HG02981 (cell line): ENCODE results near the gene RETREG1.

Experiments used
- ATAC-seq: cut with Tn5 transposase; IDR thresholded peaks from one replicate; pipeline ENCODE4 v1.9.1; 2021; ENCODE audit warnings: mild to moderate bottlenecking, moderate library complexity; ENCODE audit not compliant: unreplicated experiment

RETREG1 gene

DNA sequence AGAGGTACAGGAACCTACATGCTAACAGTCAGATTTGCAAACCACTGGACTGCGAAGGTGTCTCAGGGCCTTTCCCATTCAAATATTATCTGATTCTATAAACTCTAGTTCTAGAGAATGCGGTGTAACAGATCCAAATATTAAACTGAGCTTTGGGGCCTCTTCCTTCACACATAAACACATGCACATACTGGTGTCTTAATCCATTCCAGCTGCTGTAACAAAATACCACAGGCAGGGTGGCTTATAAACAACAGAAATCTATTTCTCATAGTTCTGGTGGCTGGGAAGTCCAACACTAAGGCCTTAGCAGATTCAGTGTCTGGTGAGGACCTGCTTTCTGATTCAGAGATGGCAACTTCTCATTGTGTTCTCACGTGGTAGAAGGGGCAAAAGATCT is 30.2 kb downstream of the RETREG1 start:
- ATAC-seq: no peak

- no peak for ATAC-seq
Measured at GRCh38 chr5:16585041-16585667, 31.6 kb downstream of the RETREG1 start.

DNA sequence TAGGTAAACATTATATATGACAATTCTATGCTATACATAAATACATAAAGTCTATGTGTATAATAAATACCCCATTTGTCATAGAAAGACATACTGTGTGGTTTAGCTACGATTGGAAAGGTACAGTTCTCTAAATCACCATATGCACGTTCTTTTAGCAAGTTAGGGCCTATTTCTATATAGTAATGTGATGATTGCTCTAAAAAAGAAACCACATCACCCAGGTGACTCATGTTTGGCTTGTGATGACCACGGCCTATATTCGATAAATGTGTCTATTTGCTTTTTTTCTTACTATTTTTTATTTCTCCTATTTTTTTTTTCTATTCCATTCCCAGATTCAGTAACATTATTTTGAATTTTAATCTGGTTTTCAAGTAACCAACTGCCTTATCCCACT is 34.7 kb downstream of the RETREG1 start:
- no peak for ATAC-seq

- ATAC-seq: no peak
Measured at GRCh38 chr5:16580382-16580781, 36.4 kb downstream of the RETREG1 start.

DNA sequence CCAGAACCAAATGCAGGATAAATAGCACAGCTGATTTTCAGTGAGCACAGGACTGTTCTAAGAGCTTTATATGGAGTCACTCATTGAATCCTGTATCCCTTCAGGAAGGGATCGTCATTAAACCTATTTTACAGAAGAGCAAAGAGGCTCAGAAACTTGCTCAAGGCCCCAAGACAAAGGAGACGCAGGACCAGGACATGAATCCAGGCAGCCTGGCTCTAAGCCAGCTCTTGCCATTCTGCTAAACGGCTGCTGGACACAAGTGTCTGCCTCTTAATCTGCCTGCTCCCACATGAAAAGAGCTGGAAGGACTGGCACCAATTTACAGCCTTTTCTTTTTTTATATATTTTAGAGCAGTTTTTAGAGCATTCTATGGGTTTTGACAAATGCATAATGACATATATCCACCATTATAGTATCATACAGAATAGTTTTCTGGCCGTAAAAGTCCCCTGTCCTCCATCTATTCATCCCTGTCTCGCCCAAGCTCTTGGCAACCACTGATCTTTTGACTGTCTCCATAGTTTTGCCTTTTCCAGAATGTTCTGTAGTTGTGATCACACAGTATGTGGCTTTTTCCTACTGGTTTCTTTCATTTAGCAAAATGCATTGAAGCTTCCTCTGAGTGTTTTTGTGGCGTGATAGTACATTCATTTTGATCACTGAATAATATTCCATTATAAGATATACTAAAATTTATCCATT is 37.5 kb downstream of the RETREG1 start:
- no peak for ATAC-seq

DNA sequence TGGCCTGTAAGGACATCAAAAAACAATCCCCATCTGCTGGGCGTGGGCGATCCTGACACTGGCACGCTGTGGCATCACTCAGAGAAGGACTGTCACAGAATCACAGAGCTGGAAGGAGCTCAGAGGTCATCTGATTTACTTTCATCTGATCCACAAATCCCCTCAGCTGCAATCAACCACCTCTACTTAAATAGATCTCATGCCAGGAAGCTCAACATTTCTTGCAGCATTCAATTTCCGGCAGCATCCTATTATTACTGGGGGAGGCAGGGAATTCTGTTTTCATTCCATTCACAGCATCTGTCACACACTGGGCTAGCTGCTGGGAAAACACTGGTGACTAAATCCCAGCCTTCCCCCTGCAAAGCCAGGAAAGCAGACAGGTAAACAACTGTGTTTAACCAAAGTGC is 38.3 kb downstream of the RETREG1 start:
- ATAC-seq: no peak

- ATAC-seq: no peak
Measured at GRCh38 chr5:16577677-16578076, 39.1 kb downstream of the RETREG1 start.

GRCh38 chr5:16574789-16575721 is 41.7 kb downstream of the RETREG1 start:
- no peak for ATAC-seq

- no peak for ATAC-seq
Measured at GRCh38 chr5:16573401-16573800, 43.4 kb downstream of the RETREG1 start.

- ATAC-seq: no peak
Measured at GRCh38 chr5:16572289-16573015, 44.3 kb downstream of the RETREG1 start.

GRCh38 chr5:16571016-16571415 is 45.8 kb downstream of the RETREG1 start:
- no peak for ATAC-seq

DNA sequence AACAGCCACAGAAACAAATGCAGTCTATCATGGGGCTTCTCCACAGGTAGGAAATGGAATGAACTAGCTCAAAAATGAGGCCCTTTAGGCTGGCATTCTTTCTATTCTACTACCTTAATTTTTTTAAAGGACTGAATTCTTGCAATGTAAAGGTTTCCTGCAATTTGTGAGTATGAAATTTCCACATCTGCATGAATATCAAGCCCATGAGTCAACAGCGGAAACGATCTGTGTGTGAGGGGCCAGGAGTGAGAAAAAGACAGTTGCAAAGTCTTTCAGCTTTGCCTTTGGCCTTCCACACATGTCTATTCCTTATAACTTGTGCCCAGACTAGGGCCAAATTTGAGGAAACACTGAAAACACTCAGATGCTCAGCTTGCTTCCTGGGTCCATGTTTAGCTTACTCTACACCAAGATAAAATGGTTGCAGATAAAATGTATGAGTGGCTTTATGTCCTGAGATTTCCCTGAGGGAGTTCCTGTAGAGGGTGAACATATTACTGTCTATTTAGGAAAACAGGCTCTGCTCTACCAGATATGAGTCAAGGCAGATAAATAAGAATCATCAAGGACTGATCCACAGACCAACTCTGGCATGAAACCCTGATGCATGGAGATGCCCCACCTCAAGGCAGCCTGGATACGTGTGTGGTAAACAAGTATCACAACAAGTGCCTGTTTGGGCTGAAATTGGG is 46.5 kb downstream of the RETREG1 start:
- ATAC-seq: no peak

DNA sequence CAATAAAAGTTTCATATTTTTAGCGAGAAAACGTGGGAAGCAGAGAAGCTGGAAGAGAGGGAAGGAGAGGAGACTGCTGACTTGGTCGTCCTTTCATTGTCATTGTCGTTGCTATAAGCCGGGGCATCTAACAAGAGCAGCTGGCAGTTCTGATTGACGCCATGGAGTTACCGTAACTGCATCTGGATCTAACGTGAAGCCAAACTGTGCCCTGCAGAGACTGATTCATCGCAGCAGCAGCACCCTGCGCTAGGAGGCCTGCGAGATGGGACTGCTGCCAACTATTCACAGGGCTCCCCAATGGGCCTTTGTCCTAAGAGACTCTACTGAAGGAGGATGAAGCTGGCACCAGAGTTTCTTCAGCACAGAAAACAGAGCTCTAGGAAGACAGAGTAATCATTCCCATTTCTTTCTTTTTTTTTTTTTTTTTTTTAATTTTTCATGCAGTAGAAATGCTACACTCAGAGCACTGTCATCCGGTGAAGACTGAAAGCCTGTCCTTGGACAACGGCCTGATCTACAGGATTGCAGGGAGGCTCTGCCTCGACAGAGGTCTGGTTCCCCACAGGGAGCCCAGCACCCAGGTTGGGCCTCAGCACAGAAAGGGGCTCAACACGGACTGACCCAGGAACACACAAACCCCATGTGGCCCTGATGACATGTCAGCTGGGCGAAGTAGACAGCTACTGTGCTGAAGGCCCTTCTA is 47.8 kb downstream of the RETREG1 start:
- ATAC-seq: no peak

- no peak for ATAC-seq
Measured at GRCh38 chr5:16567365-16567764, 49.4 kb downstream of the RETREG1 start.

DNA sequence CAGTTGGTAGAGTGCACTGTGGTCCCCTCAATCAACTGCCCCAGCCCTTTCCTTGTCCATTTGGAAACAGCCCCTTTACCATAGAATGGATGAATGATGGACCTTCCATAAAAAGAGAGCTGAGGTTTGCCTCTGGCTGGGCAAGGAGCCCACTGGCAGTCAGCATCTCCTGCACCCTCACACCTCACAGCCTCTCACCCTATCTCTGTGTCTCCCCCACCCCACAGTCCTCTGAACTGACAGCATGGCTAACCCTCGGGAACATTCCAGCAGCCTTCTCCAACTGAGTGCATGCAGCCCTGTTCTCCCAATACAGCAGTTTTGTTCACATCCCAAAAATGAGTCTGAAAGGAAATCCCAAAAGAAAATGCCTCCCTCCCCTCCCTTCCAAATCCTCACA is 51.7 kb downstream of the RETREG1 start:
- no peak for ATAC-seq

GRCh38 chr5:16564248-16564867 is 52.4 kb downstream of the RETREG1 start:
- ATAC-seq: no peak

- no peak for ATAC-seq
Measured at GRCh38 chr5:16563686-16564085, 53.1 kb downstream of the RETREG1 start.

DNA sequence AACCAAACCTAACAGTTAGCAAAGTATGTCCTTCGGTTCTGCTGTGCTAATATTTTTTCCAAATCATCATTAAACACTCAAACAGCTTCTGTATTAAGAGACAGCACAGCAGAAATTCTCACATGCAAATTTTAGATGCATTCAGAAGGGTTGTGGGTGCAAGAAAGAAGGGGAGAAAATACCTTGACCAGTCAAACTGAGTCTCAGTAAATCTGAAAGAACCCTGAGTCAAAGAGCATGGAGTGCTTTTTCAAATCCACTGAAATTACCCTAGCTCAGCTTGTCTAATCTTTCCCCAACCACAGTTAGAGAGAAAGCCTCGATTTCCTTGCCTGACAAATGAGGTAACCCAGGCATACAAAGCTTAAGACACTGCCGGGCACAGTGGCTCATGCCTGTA is 55.1 kb downstream of the RETREG1 start:
- no peak for ATAC-seq

- no peak for ATAC-seq
Measured at GRCh38 chr5:16559702-16560101, 57.1 kb downstream of the RETREG1 start.
